GM23338 (cell line): ENCODE results near the gene ATP8A1. TPM values are rescaled to one million over a fixed set of nuclear protein-coding genes. Genes with fewer than 3 reads are reported as not detected.

Experiments
- ATAC-seq: fragments of 200-7000 bp; cut with Tn5 transposase; 3 replicates; pipeline ENCODE4 v1.9.1; 2020
- DNase-seq: peaks from one replicate; pipeline ENCODE4 v3.0.0-alpha.2; 2015; ENCODE audit warnings: low spot score
- H2AFZ ChIP-seq: fragments of 200-600 bp; sonication (generic); 2 replicates; pipeline ENCODE4 v1.8.0; 2016; ENCODE audit warnings: antibody characterized with exemption, mild to moderate bottlenecking, moderate library complexity
- H3F3A ChIP-seq: fragments of 200-600 bp; sonication (generic); replicated peaks from 2 replicates; pipeline ENCODE4 v1.8.0; 2017; ENCODE audit warnings: antibody characterized with exemption, mixed run types, low read depth
- H3K27ac ChIP-seq: fragments of 200-600 bp; sonication (generic); 2 replicates; pipeline ENCODE4 v1.6.1; 2016; ENCODE audit warnings: low read depth
- H3K27me3 ChIP-seq: fragments of 200-600 bp; sonication (generic); 2 replicates; pipeline ENCODE4 v1.8.0; 2016; ENCODE audit warnings: mild to moderate bottlenecking, mixed run types, moderate library complexity; ENCODE audit not compliant: insufficient read depth
- H3K36me3 ChIP-seq: fragments of 200-600 bp; sonication (generic); 2 replicates; pipeline ENCODE4 v1.8.0; 2016; ENCODE audit warnings: mild to moderate bottlenecking; ENCODE audit not compliant: insufficient read depth
- H3K4me1 ChIP-seq: fragments of 200-600 bp; sonication (generic); 2 replicates; pipeline ENCODE4 v1.8.0; 2016; ENCODE audit warnings: mild to moderate bottlenecking, moderate library complexity; ENCODE audit not compliant: insufficient read depth
- H3K4me2 ChIP-seq: fragments of 200-600 bp; sonication (generic); 2 replicates; pipeline ENCODE4 v1.7.1; 2017; ENCODE audit warnings: mixed run types
- H3K4me3 ChIP-seq: fragments of 200-600 bp; sonication (generic); 2 replicates; pipeline ENCODE4 v1.6.1; 2016; ENCODE audit warnings: mixed run types
- H3K79me2 ChIP-seq: fragments of 200-600 bp; sonication (generic); replicated peaks from 2 replicates; pipeline ENCODE4 v1.8.0; 2017; ENCODE audit warnings: mild to moderate bottlenecking; ENCODE audit not compliant: insufficient read depth
- H3K9me2 ChIP-seq: fragments of 200-600 bp; sonication (generic); 2 replicates; pipeline ENCODE4 v1.8.0; 2017; ENCODE audit not compliant: insufficient read depth
- H4K20me1 ChIP-seq: fragments of 200-600 bp; sonication (generic); replicated peaks from 2 replicates; pipeline ENCODE4 v1.8.0; 2017; ENCODE audit warnings: mild to moderate bottlenecking; ENCODE audit not compliant: insufficient read depth
- H3K27ac Mint-ChIP-seq: 2 replicates; pipeline ENCODE4 v1.8.0; 2020; ENCODE audit warnings: inconsistent platforms, mild to moderate bottlenecking, moderate library complexity, mixed read lengths
- H3K27me3 Mint-ChIP-seq: 3 replicates; pipeline ENCODE4 v1.8.0; 2022; ENCODE audit warnings: low read depth, mild to moderate bottlenecking, moderate library complexity, mixed read lengths, inconsistent platforms; ENCODE audit not compliant: insufficient read depth, poor library complexity
- H3K36me3 Mint-ChIP-seq: 3 replicates; pipeline ENCODE4 v1.8.0; 2021; ENCODE audit warnings: low read depth, mild to moderate bottlenecking, inconsistent platforms, moderate library complexity, mixed read lengths
- H3K4me1 Mint-ChIP-seq: 3 replicates; pipeline ENCODE4 v1.8.0; 2020; ENCODE audit warnings: mild to moderate bottlenecking, inconsistent platforms, mixed read lengths
- H3K4me3 Mint-ChIP-seq: 3 replicates; pipeline ENCODE4 v1.8.0; 2021; ENCODE audit warnings: moderate library complexity, mild to moderate bottlenecking, inconsistent platforms, mixed read lengths
- H3K9me3 Mint-ChIP-seq: 3 replicates; pipeline ENCODE4 v1.8.0; 2020; ENCODE audit warnings: moderate library complexity, mild to moderate bottlenecking, inconsistent platforms, mixed read lengths
- CREB1 ChIP-seq: fragments of 250-450 bp; sonication (Bioruptor Pico); IDR thresholded peaks from 2 replicates; pipeline ENCODE4 v1.5.0; 2020; ENCODE audit warnings: low read depth, mild to moderate bottlenecking, moderate library complexity
- EZH2 ChIP-seq: fragments of 200-600 bp; sonication (generic); IDR thresholded peaks from one replicate; pipeline ENCODE4 v1.8.0; 2017; ENCODE audit warnings: antibody characterized with exemption, mild to moderate bottlenecking, low read depth; ENCODE audit not compliant: unreplicated experiment
- EZH2phosphoT487 ChIP-seq: fragments of 200-600 bp; sonication (generic); IDR thresholded peaks from one replicate; pipeline ENCODE4 v1.8.1; 2018; ENCODE audit warnings: antibody characterized with exemption; ENCODE audit not compliant: unreplicated experiment
- JUNB ChIP-seq: IDR thresholded peaks from one replicate; pipeline ENCODE4 v1.6.1; 2016; ENCODE audit warnings: antibody characterized with exemption; ENCODE audit not compliant: unreplicated experiment
- NANOG ChIP-seq: IDR thresholded peaks from 2 replicates; pipeline ENCODE4 v1.6.1; 2016; ENCODE audit warnings: antibody characterized with exemption, borderline replicate concordance
- POLR2AphosphoS5 ChIP-seq: IDR thresholded peaks from 2 replicates; pipeline ENCODE4 v1.6.1; 2016; ENCODE audit warnings: antibody characterized with exemption, low read depth
- REST ChIP-seq: IDR thresholded peaks from one replicate; pipeline ENCODE4 v1.6.1; 2018; ENCODE audit warnings: antibody characterized with exemption; ENCODE audit not compliant: unreplicated experiment
- STAT1 ChIP-seq: IDR thresholded peaks from one replicate; pipeline ENCODE4 v1.6.1; 2016; ENCODE audit warnings: antibody characterized with exemption; ENCODE audit not compliant: unreplicated experiment
- ZNF114 ChIP-seq: fragments of 250-450 bp; sonication (Bioruptor Pico); IDR thresholded peaks from 2 replicates; pipeline ENCODE4 v1.5.0; 2020; ENCODE audit warnings: mild to moderate bottlenecking, moderate library complexity
- ZNF331 ChIP-seq: fragments of 250-450 bp; sonication (Bioruptor Pico); IDR thresholded peaks from 2 replicates; pipeline ENCODE4 v1.5.0; 2020; ENCODE audit warnings: low read depth, mild to moderate bottlenecking, moderate library complexity
- polyA plus RNA-seq: library from polyadenylated mRNA; unstranded; fragments of >200 nt; fragmentation: Nextera tagmentation; extraction: Ambion mirVana; gene quantifications from 2 replicates; pipeline ENCODE4 v1.2.1, GENCODE V29; 2016
- total RNA-seq: library from RNA; depleted of rRNA; stranded (reverse); fragments of >200 nt; shearing (Covaris generic); gene quantifications from 2 replicates; pipeline ENCODE4 v1.2.3, GENCODE V29; 2014
- TF ChIP-seq, protein P1 (sequence below): IDR thresholded peaks from 2 replicates; pipeline ENCODE4 v1.6.1; 2016; ENCODE audit warnings: antibody characterized with exemption
- TF ChIP-seq, protein P2 (sequence below), 2 experiments: fragments of 200-600 bp in 1 of 2; sonication (generic) in 1 of 2; conservative IDR thresholded peaks; 2 replicates each; pipeline versions ENCODE4 v1.5.1 to v1.6.1; 2016 to 2017; ENCODE audit warnings: antibody characterized with exemption in 2 of 2, low read depth in 2 of 2, mild to moderate bottlenecking in 2 of 2, moderate library complexity in 1 of 2
- TF ChIP-seq, protein P3 (sequence below): fragments of 250-450 bp; sonication (Bioruptor Pico); IDR thresholded peaks from 2 replicates; pipeline ENCODE4 v1.5.0; 2020; ENCODE audit warnings: mild to moderate bottlenecking, moderate library complexity

The ATP8A1 gene
- total and polyA plus RNA-seq, 2 experiments from 2014 or later = 6.8 to 66.3 TPM

DNA sequence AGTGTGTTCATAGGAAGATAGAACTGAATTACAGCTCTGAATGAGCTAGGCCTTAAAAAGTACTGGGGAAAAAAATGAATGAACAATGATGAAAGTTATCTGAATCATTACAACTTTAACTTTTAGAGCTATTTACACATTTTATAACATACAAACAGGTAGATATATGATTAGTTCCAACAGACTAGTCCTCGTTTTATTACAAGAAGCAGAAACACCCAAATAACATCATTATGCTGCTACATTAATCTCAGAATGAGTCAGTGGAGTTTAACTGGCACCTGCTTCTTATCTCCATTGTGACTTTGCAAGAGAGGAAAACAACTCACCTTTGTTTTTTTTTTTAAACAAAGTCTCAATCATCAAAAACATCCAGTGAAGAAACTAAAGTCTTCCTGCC is 15.2 kb downstream of the ATP8A1 start:
- Mint-ChIP-seq H3K4me3 (no peak overlapping the region), H3K27me3 (no peaks in the 10 kb centered on the region), H3K4me1 (peaks cover 12% of the 10 kb centered on the region; the same call in 2 of the 3 replicates), H3K9me3 (no peaks in the 10 kb centered on the region), H3K36me3 (no peaks in the 10 kb centered on the region), H3K27ac (no peak overlapping the region)
- H3K4me3 ChIP-seq = no peak overlapping the region
- no peak overlapping the region for H3K4me2 ChIP-seq
- no peak overlapping the region for H3K27ac ChIP-seq
- TF ChIP-seq STAT1 (no peak), JUNB (no peak), REST (no peak), ZNF331 (CRISPR knock-in tag) (no peak), ZNF114 (no peak), EZH2 (no peak), NANOG (no peak), EZH2phosphoT487 (no peak), CREB1 (CRISPR knock-in tag) (no peak), POLR2AphosphoS5 (no peak)
- TF ChIP-seq, protein P1, sequence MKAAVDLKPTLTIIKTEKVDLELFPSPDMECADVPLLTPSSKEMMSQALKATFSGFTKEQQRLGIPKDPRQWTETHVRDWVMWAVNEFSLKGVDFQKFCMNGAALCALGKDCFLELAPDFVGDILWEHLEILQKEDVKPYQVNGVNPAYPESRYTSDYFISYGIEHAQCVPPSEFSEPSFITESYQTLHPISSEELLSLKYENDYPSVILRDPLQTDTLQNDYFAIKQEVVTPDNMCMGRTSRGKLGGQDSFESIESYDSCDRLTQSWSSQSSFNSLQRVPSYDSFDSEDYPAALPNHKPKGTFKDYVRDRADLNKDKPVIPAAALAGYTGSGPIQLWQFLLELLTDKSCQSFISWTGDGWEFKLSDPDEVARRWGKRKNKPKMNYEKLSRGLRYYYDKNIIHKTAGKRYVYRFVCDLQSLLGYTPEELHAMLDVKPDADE = no peak
- TF ChIP-seq, protein P2, sequence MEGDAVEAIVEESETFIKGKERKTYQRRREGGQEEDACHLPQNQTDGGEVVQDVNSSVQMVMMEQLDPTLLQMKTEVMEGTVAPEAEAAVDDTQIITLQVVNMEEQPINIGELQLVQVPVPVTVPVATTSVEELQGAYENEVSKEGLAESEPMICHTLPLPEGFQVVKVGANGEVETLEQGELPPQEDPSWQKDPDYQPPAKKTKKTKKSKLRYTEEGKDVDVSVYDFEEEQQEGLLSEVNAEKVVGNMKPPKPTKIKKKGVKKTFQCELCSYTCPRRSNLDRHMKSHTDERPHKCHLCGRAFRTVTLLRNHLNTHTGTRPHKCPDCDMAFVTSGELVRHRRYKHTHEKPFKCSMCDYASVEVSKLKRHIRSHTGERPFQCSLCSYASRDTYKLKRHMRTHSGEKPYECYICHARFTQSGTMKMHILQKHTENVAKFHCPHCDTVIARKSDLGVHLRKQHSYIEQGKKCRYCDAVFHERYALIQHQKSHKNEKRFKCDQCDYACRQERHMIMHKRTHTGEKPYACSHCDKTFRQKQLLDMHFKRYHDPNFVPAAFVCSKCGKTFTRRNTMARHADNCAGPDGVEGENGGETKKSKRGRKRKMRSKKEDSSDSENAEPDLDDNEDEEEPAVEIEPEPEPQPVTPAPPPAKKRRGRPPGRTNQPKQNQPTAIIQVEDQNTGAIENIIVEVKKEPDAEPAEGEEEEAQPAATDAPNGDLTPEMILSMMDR (conservative IDR thresholded peaks at IDR 0.05; ENCODE audit: low read depth in 2 of 2) = no peak
- TF ChIP-seq, protein P3, sequence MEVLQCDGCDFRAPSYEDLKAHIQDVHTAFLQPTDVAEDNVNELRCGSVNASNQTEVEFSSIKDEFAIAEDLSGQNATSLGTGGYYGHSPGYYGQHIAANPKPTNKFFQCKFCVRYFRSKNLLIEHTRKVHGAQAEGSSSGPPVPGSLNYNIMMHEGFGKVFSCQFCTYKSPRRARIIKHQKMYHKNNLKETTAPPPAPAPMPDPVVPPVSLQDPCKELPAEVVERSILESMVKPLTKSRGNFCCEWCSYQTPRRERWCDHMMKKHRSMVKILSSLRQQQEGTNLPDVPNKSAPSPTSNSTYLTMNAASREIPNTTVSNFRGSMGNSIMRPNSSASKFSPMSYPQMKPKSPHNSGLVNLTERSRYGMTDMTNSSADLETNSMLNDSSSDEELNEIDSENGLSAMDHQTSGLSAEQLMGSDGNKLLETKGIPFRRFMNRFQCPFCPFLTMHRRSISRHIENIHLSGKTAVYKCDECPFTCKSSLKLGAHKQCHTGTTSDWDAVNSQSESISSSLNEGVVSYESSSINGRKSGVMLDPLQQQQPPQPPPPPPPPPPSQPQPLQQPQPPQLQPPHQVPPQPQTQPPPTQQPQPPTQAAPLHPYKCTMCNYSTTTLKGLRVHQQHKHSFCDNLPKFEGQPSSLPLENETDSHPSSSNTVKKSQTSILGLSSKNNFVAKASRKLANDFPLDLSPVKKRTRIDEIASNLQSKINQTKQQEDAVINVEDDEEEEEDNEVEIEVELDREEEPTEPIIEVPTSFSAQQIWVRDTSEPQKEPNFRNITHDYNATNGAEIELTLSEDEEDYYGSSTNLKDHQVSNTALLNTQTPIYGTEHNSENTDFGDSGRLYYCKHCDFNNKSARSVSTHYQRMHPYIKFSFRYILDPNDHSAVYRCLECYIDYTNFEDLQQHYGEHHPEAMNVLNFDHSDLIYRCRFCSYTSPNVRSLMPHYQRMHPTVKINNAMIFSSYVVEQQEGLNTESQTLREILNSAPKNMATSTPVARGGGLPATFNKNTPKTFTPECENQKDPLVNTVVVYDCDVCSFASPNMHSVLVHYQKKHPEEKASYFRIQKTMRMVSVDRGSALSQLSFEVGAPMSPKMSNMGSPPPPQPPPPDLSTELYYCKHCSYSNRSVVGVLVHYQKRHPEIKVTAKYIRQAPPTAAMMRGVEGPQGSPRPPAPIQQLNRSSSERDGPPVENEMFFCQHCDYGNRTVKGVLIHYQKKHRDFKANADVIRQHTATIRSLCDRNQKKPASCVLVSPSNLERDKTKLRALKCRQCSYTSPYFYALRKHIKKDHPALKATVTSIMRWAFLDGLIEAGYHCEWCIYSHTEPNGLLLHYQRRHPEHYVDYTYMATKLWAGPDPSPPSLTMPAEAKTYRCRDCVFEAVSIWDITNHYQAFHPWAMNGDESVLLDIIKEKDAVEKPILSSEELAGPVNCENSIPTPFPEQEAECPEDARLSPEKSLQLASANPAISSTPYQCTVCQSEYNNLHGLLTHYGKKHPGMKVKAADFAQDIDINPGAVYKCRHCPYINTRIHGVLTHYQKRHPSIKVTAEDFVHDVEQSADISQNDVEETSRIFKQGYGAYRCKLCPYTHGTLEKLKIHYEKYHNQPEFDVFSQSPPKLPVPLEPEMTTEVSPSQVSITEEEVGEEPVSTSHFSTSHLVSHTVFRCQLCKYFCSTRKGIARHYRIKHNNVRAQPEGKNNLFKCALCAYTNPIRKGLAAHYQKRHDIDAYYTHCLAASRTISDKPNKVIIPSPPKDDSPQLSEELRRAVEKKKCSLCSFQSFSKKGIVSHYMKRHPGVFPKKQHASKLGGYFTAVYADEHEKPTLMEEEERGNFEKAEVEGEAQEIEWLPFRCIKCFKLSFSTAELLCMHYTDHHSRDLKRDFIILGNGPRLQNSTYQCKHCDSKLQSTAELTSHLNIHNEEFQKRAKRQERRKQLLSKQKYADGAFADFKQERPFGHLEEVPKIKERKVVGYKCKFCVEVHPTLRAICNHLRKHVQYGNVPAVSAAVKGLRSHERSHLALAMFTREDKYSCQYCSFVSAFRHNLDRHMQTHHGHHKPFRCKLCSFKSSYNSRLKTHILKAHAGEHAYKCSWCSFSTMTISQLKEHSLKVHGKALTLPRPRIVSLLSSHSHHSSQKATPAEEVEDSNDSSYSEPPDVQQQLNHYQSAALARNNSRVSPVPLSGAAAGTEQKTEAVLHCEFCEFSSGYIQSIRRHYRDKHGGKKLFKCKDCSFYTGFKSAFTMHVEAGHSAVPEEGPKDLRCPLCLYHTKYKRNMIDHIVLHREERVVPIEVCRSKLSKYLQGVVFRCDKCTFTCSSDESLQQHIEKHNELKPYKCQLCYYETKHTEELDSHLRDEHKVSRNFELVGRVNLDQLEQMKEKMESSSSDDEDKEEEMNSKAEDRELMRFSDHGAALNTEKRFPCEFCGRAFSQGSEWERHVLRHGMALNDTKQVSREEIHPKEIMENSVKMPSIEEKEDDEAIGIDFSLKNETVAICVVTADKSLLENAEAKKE (CRISPR knock-in tag) = no peak
- DNase-seq (no peak), ATAC-seq (no peak)
- H3F3A ChIP-seq = no peaks in the 10 kb centered on the region
- no peaks in the 10 kb centered on the region for H3K27me3 ChIP-seq
- peaks cover 7% of the 10 kb centered on the region; the same call in 1 of the 2 replicates for H3K4me1 ChIP-seq
- H2AFZ ChIP-seq = no peak overlapping the region
- H3K79me2 ChIP-seq = peaks cover 47% of the 10 kb centered on the region
- peaks cover 6% of the 10 kb centered on the region; the same call in 1 of the 2 replicates for H4K20me1 ChIP-seq
- H3K9me2 ChIP-seq = no peaks in the 10 kb centered on the region
- H3K36me3 ChIP-seq = no peaks in the 10 kb centered on the region
